ENCODE data around the gene CIART.

Gene CIART

DNA sequence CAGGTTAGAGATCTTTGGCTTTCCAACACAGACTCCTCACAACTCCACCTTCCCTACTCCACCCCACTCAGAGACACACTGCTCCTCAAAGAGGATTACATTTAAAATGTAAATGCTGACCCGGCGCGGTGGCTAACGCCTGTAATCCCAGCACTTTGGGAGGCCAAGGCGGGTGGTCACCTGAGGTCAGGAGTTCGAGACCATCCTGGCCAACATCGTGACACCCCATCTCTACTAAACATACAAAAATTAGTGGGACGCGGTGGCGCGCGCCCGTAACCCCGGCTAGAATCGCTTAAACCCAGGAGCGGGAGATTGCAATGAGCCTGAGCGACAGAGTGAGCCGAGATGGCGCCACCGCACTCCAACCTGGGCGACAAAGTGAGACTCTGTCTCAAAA lies 44.6 kb upstream of the CIART start:
- TF ChIP-seq, protein P1, sequence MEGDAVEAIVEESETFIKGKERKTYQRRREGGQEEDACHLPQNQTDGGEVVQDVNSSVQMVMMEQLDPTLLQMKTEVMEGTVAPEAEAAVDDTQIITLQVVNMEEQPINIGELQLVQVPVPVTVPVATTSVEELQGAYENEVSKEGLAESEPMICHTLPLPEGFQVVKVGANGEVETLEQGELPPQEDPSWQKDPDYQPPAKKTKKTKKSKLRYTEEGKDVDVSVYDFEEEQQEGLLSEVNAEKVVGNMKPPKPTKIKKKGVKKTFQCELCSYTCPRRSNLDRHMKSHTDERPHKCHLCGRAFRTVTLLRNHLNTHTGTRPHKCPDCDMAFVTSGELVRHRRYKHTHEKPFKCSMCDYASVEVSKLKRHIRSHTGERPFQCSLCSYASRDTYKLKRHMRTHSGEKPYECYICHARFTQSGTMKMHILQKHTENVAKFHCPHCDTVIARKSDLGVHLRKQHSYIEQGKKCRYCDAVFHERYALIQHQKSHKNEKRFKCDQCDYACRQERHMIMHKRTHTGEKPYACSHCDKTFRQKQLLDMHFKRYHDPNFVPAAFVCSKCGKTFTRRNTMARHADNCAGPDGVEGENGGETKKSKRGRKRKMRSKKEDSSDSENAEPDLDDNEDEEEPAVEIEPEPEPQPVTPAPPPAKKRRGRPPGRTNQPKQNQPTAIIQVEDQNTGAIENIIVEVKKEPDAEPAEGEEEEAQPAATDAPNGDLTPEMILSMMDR (IDR thresholded peaks at IDR 0.05; ENCODE audit: low read length): no peak
- TF ChIP-seq EZH2phosphoT487 (IDR thresholded peaks at IDR 0.05; ENCODE audit: low read length): no peak
- no peak for TF ChIP-seq EZH2 (optimal IDR thresholded peaks at IDR 0.05; ENCODE audit: low read depth, low read length)
- peaks cover 13% of the 10 kb centered on the region for H3K4me1 ChIP-seq (ENCODE audit: low read length)
- H3K36me3 ChIP-seq (replicated peaks; ENCODE audit: insufficient read depth, low read length): no peaks in the 10 kb centered on the region
- H3K4me2 ChIP-seq (ENCODE audit: low read depth, low read length): no peak overlapping the region
- no peak overlapping the region for H3K4me3 ChIP-seq (ENCODE audit: low read length)
- H3K27ac ChIP-seq (ENCODE audit: low read length): no peak overlapping the region
- no peaks in the 10 kb centered on the region for H3K9me3 ChIP-seq (replicated peaks; ENCODE audit: insufficient read depth, low read length)
- no peaks in the 10 kb centered on the region for H3K27me3 ChIP-seq (replicated peaks; ENCODE audit: insufficient read depth, low read length)
- H3K79me2 ChIP-seq (ENCODE audit: low read length): peaks cover 32% of the 10 kb centered on the region
- H3F3A ChIP-seq (ENCODE audit: insufficient read depth, low read length): peaks cover 27% of the 10 kb centered on the region
- H3K9me2 ChIP-seq (replicated peaks; ENCODE audit: insufficient read depth, low read length): no peaks in the 10 kb centered on the region
- H3K9ac ChIP-seq (ENCODE audit: low read length): no peak overlapping the region
- no peak for DNase-seq
- H4K20me1 ChIP-seq (ENCODE audit: insufficient read depth, low read length): 0 out of 2 replicates have a peak, but pooled peaks cover 5% of the 10 kb centered on the region
- H2AFZ ChIP-seq (ENCODE audit: low read length): no peak overlapping the region

DNA sequence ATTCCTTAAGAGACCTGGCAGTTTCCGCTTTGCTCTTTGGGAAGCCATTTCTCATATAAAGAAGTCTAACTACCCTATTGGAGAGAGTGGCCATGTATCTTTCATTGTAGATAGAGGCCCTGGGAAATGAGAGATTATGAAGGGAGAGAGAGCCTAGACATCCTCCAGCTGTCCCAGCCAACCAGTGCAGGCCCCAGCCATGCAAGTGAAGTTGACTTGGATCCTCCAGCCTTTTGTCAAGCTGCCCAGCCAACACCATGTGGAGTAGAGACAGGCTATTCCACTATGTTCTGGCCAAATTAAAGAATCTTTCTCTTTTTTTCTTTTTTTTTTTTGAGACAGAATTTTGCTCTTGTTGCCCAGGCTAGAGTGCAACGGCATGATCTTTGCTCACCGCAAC lies 39.4 kb upstream of the CIART start:
- Histone ChIP-seq H3K4me3 (ENCODE audit: low read length) (no peak overlapping the region), H2AFZ (ENCODE audit: low read length) (no peak overlapping the region), H3K27ac (ENCODE audit: low read length) (no peak overlapping the region), H3K9ac (ENCODE audit: low read length) (no peak overlapping the region), H3K79me2 (ENCODE audit: low read length) (no peaks in the 10 kb centered on the region), H3K4me1 (ENCODE audit: low read length) (no peaks in the 10 kb centered on the region), H3K4me2 (ENCODE audit: low read depth, low read length) (no peak overlapping the region), H3F3A (ENCODE audit: insufficient read depth, low read length) (no peaks in the 10 kb centered on the region), H3K9me3 (replicated peaks; ENCODE audit: insufficient read depth, low read length) (no peaks in the 10 kb centered on the region), H4K20me1 (ENCODE audit: insufficient read depth, low read length) (no peaks in the 10 kb centered on the region), H3K36me3 (replicated peaks; ENCODE audit: insufficient read depth, low read length) (no peaks in the 10 kb centered on the region), H3K9me2 (replicated peaks; ENCODE audit: insufficient read depth, low read length) (no peaks in the 10 kb centered on the region), H3K27me3 (replicated peaks; ENCODE audit: insufficient read depth, low read length) (no peaks in the 10 kb centered on the region)
- no peak for TF ChIP-seq EZH2 (optimal IDR thresholded peaks at IDR 0.05; ENCODE audit: low read depth, low read length)
- TF ChIP-seq EZH2phosphoT487 (IDR thresholded peaks at IDR 0.05; ENCODE audit: low read length): no peak
- TF ChIP-seq, protein P1 (IDR thresholded peaks at IDR 0.05; ENCODE audit: low read length): no peak
- DNase-seq: no peak

DNA sequence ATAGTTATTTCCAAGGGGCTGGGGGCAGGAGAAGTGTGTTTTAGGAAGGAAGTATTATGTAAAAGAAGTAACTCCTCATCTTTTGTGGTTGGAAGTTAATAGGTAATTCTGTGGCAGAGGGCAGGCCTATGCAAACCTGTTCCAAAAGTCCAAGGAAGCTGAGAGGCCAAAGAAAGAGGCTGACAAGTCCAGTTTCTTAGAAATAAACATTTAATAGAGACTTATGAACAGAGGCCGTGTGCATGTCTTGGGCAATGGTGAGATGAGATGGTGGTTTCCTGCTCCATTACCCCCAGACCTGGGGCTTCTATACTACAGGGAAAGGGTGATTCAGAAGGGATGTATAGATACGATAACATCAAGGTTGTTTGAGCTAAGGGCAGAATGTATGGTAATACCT lies 32.4 kb upstream of the CIART start:
- H3K9me3 ChIP-seq (replicated peaks; ENCODE audit: insufficient read depth, low read length): no peaks in the 10 kb centered on the region
- H2AFZ ChIP-seq (ENCODE audit: low read length): no peak overlapping the region
- H3K79me2 ChIP-seq (ENCODE audit: low read length): no peaks in the 10 kb centered on the region
- no peak overlapping the region for H3K9ac ChIP-seq (ENCODE audit: low read length)
- no peak overlapping the region for H3K4me3 ChIP-seq (ENCODE audit: low read length)
- H3K4me2 ChIP-seq (ENCODE audit: low read depth, low read length): no peak overlapping the region
- DNase-seq: no peak
- no peaks in the 10 kb centered on the region for H3K4me1 ChIP-seq (ENCODE audit: low read length)
- TF ChIP-seq EZH2 (optimal IDR thresholded peaks at IDR 0.05; ENCODE audit: low read depth, low read length) (no peak), EZH2phosphoT487 (IDR thresholded peaks at IDR 0.05; ENCODE audit: low read length) (no peak)
- TF ChIP-seq, protein P1 (IDR thresholded peaks at IDR 0.05; ENCODE audit: low read length): no peak
- no peak overlapping the region for H3K27ac ChIP-seq (ENCODE audit: low read length)
- H3F3A ChIP-seq (ENCODE audit: insufficient read depth, low read length): no peaks in the 10 kb centered on the region
- no peaks in the 10 kb centered on the region for H3K9me2 ChIP-seq (replicated peaks; ENCODE audit: insufficient read depth, low read length)
- no peaks in the 10 kb centered on the region for H3K27me3 ChIP-seq (replicated peaks; ENCODE audit: insufficient read depth, low read length)
- H3K36me3 ChIP-seq (replicated peaks; ENCODE audit: insufficient read depth, low read length): no peaks in the 10 kb centered on the region
- H4K20me1 ChIP-seq (ENCODE audit: insufficient read depth, low read length): no peaks in the 10 kb centered on the region

All from MM.1S (cell line).